Panc1 (cell line): ENCODE data around the gene LUZP2.

Experiments used
- CTCF ChIP-seq: fragments of 450-650 bp; IDR thresholded peaks from 2 replicates; pipeline ENCODE4 v1.5.1; 2017; ENCODE audit warnings: mild to moderate bottlenecking
- POLR2AphosphoS5 ChIP-seq: IDR thresholded peaks from 2 replicates; pipeline ENCODE4 v1.6.1; 2012; ENCODE audit warnings: mild to moderate bottlenecking, low read depth, low read length, moderate library complexity
- SIN3A ChIP-seq: IDR thresholded peaks from 2 replicates; pipeline ENCODE4 v1.6.1; 2012; ENCODE audit warnings: low read depth, mild to moderate bottlenecking, low read length, moderate library complexity, borderline replicate concordance; ENCODE audit not compliant: insufficient read depth

GRCh38 chr11:24619900-24620299 lies 123.0 kb downstream of the LUZP2 start:
- TF ChIP-seq CTCF (no peak), POLR2AphosphoS5 (no peak), SIN3A (no peak)
